GM19239 (cell line): ENCODE data around the gene TMEM50B.
"Not testable (repeated sequence)": the region's sequence is repeated elsewhere in the genome, so short reads cannot be mapped to it uniquely, and the experiment has no call there.

Experiments
- DNase-seq: peaks from one replicate; pipeline ENCODE4 v3.0.0; 2011; ENCODE audit warnings: low spot score; ENCODE audit not compliant: insufficient read length
- FAIRE-seq: peaks from 2 replicates; lab custom pipeline; 2011; peaks lifted over from hg19 to GRCh38; lab: Jason Lieb, UNC

TMEM50B gene

DNA sequence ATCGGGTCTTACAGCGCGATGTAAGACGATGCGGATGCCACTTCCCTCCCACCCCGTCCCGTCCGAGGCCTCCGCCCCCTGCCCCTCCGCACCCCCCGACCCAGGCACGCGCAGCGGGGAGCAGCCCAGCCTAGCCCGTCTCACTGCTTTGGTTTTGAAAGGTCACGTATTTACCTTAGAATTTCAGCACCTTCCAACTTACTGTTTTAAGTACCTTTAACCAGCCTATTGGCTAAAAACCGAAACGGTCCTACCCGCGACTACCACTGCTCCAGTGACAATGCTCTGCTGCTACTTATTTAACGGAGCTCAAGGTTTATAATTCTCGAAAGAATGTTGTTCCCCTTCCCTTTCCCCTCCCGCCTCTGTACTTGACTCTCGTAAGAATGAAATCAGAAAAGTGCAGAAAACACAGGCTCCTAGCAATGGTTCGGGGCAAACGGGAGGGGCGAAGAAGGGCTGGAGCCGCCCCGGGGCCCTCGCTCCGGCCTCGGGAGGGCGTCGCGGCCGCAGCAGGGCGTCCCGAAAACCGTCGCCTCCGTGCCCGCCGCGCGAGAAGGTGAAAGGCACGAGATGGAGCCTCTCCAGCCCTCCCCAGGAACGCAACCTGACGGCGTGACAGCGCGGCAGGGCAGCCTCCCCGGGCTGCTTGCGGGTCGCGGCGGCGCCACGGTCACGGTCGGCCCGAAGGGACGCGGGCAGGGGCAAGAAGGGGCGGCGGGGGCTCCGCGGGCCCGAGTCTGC lies 667 bp downstream of the TMEM50B start:
- no peak for FAIRE-seq
- peak; percentile 31 for DNase-seq

DNA sequence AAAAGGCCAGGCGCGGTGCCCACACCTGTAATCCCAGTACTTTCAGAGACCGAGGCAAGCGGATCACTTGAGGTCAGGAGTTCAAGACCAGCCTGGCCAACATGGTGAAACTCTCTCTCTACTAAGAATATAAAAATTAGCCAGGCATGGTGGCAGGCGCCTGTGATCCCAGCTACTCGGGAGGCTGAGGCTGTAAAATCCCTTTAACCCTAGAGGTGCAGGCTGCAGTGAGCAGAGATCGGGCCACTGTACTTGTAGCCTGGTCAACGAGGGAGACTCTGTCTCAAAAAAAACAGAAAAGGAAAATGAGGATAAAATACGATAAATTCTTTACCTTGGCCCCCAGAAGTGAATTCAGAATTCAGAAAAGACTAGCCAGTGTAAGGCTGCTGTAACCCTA lies 1.6 kb downstream of the TMEM50B start:
- no peak for DNase-seq
- no peak for FAIRE-seq

DNA sequence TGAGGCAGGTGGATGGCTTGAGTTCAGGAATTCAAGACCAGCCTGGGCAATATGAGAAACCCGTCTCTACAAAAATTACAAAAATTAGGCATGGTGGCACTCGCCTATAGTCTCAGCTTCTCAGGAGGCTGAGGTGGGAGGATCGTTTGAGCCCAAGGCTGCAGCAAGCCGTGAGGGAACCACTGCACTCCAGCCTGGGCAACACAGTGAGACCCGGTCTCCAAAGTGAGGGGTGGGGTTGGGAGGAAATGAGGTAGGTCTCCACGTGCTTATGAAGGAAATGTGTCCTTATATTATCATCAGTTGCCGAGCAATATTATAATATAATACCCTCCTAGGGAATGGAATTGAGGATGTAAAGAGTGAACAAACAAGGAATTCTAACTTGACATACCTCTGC lies 2.7 kb downstream of the TMEM50B start:
- FAIRE-seq, result no peak
- DNase-seq, result no peak

DNA sequence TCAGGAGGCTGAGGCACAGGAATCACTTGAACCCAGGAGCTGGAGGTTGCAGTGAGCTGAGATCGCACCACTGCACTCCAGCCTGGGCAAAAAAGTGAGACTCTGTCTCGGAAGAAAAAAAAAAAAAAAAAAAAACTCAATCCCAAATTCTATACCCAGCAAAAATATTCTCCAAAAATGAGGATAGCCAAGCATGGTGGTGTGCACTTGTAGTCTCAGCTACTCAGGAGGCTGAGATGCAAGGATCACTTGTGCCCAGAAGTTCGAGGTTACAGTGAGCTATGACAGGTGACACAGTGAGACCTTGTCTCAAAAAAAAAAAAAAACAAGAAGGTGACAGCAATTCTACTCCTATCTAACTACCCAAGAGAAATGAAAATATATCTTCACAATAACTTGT lies 6.4 kb downstream of the TMEM50B start:
- FAIRE-seq (no peak), DNase-seq (no peak)

DNA sequence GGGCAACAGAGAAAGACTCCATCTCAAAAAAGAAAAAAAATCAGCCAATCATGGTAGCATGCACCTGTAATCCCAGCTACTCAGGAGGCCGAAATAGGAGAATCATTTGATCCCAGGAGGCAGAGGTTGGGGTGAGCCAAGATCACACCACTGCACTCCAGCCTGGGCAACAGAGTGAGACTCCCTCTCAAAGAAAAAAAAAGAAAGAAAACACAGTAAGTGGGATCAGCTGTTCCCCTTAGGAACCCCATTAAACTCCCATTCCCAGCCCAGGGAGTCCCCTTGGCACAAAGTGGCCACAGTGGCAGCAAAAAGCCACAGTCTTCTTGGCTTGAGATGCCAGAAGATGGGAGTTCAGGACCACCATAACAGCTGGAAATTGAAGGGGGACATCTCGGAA lies 9.1 kb downstream of the TMEM50B start:
- no peak for DNase-seq
- FAIRE-seq, result no peak

DNA sequence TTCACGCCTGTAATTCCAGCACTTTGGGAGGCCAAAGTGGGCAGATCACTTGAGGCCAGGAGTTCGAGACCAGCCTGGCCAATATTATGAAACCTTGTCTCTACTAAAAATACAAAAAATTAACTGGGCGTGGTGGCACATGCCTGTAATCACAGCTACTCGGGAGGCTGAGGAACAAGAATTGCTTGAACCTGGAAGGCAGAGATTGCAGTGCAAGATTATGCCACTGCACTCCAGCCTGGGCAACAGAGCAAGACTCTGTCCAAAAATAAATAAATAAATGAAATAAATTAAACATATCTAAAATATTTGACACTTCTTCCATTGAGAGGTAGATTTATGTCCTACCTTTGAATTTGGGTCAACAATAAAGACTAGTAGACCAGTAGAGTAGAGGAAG lies 10.6 kb downstream of the TMEM50B start:
- not testable (repeated sequence) for DNase-seq, FAIRE-seq

DNA sequence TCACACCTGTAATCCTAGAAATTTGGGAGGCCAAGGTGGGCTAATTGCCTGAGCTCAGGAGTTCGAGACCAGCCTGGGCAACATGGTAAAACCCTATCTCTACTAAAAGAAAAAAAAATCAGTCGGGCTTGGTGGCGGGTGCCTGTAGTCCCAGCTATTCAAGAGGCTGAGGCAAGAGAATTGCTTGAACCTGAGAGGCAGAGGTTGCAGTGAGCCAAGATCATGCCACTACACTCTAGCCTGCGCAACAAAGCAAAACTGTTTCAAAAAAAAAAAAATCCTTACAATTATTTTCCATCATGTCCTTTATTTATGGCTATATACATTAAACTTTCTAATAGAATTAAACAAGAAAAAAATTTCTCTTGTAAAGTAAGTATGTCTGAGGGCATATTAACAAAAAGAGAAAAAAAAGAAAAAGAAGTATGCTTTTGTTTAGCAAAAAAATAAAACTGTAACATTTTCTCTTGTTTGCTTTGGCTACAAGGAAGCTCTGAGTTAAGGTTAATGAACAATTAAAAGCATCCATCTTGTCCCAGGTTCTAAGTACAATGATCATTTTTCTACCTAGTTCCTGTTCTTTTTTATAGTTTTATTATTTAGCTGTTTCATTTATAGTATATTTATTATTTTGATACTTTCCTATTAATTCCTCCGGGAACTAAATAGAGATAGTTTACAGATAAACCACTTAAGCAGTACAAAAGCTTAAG lies 18.1 kb downstream of the TMEM50B start:
- FAIRE-seq (no peak), DNase-seq (no peak)

DNA sequence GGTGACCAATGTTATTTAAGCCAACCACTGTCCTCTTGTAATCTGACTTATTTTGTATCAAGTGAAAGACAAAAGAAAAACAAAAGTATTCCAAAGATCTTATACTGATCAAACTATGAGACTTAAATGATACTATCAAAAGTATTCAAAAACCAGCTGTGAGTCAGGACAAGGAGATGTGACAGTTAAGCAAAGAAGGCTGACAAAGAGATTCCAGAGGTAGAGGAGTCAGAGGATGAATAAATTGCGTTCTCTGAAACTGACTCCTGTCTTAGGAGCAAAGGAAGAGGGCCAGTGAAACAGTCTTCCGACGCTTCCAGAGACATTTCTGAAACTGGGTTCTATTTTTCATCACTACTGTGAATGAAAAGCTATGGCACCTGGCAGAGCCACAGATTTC lies 20.9 kb downstream of the TMEM50B start:
- FAIRE-seq (no peak), DNase-seq (no peak)

DNA sequence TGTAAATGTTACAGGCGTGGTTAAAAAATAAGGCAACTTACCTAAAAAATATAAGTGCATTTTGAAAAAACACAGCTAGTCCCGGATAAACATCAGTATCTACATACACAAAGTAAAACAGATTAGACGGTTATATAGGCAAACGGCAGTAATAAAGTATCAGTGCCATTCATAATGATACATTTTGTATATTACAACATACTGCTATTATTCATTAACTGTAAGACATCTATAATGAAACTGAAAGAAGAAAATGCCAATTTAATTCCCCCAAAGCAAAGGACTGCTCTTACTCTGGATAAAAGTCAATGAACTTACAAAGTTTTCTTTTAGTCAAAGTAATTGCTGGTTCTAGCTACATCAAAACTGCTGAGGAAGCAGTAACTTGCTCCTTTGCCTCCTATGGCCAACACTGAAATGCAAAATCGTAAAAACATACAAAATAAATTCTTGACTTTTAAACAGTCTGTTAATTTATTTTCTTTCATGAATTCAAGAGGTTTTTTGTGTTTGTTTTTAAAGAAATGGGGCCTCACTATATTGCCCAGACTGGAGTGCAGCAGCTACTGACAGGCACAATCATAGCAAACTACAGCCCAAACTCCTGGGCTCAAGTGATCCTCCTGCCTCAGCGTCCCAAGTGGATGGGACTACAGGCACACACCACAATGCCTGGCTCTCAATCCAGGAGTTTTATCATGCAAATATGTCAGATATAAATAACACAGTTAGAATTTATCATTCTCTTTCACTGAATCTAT lies 23.9 kb downstream of the TMEM50B start:
- no peak for DNase-seq
- FAIRE-seq, result no peak

DNA sequence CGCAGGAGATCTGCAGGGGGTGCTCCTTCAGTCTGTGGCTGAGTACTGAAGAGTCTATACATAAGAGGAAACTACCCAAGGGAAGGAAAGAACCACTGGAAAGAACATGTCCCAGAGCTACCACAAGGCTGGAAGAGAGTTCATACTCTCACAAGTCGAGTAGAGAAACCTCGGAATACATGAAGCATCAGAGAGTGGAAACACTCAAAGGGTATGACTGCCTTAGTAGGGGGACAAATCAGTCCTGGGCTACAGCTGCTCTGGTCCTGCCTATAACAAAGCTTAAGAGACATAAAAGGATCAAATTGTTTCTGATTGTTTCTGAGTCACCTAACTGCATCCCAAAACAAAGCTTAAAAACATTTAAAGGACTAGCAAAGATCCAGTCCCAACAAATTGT lies 27.4 kb downstream of the TMEM50B start:
- DNase-seq, result no peak
- no peak for FAIRE-seq

DNA sequence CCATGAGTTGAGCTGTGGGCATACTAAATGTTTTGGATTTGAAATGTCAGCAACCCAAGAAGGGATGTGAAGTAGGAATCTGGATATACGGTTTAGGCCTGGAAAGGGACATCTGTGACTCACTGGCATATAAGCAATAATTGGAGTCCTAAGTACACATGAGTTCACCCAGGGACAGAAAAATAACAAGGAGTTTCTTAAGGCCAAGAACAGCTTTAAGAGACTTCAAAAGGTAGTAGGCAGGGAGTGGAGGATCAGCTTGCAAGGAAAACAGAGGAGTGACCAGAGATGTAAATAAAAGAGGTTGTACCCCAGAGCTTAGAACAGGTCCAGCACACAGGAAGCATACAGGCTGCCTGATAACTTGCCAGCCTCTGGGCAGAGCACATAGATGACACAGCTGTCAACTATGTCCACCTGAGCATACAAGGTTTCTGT lies 28.1 kb downstream of the TMEM50B start:
- FAIRE-seq, result peak; percentile 45
- no peak for DNase-seq

DNA sequence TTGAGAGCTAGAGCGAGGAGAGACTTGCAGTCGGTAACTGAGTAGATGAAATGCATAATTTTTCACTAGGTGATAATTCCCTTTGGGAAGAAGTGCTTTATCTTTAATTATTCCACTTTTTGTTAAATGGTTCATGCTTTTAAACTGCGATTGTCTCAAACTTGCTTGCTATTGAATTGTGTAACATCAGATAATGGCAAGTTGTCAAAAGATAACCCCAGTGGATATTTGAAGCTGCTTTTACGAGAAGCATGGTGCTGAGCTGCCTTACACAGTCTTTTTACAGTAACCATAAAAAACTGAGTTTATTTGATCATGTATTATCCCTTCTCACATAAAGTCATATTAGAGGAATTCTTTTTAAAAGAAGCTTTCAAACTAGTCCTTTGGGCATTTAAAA lies 30.2 kb downstream of the TMEM50B start:
- FAIRE-seq, result no peak
- no peak for DNase-seq

DNA sequence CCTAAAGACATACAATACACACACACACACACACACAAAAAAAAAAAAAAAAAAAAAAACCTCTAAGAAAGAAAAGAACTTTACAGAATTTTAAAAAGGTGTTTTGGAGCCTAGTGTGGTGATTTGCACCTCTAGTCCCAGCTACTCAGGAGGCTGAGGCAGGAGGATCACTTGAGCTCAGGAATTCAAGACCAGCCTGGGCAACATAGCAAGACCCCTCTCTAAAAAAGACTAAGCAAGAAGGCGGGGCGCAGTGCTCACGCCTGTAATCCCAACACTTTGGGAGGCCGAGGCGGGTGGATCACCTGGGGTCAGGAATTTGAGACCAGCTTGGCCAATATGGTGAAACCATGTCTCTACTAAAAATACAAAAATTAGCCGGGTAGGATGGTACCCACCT lies 33.2 kb downstream of the TMEM50B start:
- FAIRE-seq, DNase-seq: not testable (repeated sequence)

DNA sequence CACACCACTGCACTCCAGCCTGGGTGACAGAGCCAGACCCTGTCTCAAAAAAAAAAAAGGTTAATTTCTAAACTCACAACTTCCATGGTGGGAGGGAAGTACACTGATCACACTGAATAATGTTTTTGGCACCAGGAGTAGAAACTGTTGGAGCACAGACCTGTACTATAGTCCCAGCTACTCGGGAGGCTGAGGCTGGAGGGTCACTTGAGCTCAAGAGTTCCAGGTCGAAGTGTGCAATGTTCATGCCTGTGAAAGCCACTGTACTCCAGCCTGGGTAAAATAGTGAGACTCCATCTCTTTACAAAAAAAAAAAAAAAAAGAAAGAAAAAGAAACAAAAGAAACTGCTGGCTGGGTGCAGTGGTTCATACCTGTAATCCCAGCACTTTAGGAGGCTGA lies 35.3 kb downstream of the TMEM50B start:
- no peak for DNase-seq
- FAIRE-seq, result no peak

DNA sequence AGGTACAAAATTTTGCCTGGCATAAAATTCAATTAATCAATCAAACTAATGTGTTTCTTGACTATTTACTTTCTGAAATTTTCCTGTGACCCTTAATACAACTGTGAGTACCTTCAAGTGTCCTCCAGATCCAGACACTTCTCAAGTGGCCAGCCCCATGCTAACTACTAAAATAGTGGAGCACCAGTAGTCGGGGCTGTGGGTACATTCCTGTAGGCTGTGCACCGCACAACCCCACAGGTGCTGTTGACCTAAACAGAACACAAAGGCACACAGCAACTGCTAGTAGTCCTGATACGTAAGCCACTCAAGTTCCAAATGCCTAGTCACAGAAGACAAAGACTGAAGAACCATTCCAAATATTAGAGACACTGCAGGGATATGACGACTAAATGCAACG lies 36.6 kb downstream of the TMEM50B start:
- DNase-seq (no peak), FAIRE-seq (no peak)

DNA sequence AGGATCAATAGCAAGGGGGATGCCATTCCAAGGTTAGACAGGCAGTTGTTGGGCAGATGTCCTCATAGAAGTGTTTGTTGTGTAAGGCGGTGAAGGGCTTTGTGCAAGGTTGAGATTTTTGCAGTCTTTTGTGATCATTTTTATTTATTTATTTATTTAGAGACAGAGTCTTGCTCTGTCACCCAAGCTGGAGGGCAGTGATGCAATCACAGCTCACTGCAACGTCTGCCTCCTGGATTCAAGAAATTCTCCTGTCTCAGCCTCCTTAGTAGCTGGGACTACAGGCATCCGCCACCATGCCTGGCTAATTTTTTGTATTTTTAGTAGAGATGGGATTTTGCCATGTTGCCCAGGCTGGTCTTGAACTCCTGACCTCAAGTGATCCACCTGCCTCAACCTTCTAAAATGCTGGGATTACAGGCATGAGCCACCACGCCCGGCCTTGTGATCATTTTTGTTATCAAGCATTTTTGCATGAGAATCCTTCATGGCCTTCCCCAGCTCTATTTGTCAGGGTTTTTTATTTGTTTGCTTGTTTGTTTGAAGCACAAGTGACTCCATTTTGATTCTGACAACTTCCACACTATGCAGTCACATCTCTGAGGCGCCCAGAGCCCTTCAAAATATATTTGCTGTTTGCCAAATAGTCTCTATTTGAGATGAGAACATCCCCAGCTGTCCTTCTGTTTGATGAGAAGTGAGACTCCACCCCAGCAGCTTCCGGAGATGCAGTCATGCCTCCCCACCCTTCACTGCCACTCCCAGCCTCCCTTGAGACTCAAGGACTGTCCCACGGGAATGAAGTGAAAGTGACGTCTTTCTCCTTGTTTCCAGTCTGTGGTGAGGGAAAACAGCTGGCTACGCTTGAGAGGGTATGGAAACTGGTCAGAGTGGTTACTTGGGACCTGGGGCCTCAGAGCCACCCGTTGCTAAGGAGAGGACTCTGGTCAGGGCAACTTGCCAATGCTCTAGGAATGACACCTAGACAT lies 38.0 kb downstream of the TMEM50B start:
- DNase-seq (peak; percentile 27), FAIRE-seq (peak; percentile 86)

DNA sequence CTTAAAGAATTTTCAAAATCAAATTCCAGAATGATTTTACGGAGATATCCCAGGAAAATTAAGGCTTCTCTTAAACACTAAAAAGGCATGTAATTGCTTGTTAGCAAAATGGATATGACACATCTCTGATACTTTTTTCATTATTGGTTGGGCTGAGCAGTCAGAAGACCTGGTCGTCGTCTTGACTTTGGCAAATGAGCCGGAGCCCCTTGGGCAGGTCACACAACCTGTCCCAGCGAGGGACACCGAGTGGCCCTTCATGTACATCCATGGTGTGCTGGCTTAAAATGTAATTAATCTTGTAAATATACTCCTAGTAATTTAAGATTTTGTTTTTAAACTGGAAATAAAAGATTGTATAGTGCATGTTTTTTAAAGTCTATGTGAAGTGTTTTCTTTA lies 42.6 kb downstream of the TMEM50B start:
- FAIRE-seq, result no peak
- no peak for DNase-seq

DNA sequence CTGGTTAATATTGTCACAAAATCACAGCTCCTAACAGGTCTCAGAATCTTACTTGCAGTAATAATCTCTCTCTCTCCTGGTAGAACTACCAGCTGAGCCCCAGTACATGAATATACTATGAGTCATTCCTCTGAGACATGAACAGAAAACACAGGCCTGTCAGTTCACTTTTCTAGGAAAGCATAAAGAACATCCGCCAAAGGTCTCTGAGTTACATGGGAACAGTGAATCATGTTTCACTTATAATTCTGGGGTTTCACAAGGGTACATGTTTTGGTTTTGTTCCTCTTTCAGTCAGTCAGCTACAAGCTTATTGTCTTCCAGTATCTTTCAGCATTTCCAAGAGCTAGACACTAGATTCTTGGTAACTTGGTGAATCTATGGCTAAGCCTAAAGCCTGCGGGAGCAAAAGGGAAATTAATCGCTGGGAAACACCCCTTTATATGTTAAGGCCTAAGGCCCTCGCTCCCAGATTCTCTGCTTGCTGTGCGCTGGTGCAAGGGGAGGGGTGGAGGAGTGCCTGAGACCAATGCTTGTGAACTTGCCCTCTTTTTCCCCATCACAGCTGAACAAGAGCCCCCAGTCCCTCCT lies 44.9 kb downstream of the TMEM50B start:
- peak; percentile 98 for FAIRE-seq

DNA sequence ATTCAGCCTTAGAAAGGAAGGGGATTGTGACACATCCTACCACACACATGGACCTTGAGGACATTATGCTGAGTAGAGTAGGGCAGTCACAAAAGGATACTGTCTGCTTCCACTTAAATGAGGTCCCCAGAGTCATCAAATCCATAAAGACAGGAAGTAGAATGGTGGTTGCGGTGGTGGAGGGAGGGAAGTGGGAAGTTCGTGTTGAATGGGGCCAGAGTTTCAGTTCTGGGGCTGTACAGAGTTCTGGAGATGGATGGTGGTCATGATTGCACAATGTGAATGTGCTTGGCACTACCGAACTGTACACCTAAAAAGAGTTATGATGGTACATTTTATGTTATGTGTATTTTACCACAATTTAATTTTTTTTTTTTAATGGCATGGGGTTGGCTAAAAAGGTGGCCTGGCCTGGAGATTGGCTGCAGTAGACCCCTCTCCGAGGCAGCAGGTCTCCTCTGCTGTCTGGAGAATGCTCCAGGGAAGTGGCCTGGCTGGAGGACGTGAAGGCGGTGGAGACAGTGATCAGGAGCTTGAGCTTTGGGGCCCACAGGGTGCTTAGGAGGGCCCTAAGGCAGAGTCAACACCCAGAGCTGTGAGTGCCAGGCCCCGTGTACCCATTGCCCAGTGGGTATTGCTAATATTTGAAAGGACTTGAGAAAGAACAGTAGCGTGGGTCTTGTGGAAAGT lies 46.2 kb downstream of the TMEM50B start:
- FAIRE-seq, result peak; percentile 23
- no peak for DNase-seq

More for the DNA sequence above, 44.9 kb downstream of the TMEM50B start:
- peak; percentile 73 for DNase-seq
